HG02981 (cell line): Measurements from ENCODE around the gene ITPK1.
"Not testable (repeated sequence)": the region's sequence is repeated elsewhere in the genome, so short reads cannot be mapped to it uniquely, and the experiment has no call there.

Experiments used
- ATAC-seq: cut with Tn5 transposase; IDR thresholded peaks from one replicate; pipeline ENCODE4 v1.9.1; 2021; ENCODE audit warnings: mild to moderate bottlenecking, moderate library complexity; ENCODE audit not compliant: unreplicated experiment

ITPK1 gene

GRCh38 chr14:93062890-93063289, 52.8 kb downstream of the ITPK1 start:
- ATAC-seq = no peak

GRCh38 chr14:93062013-93062412, 53.7 kb downstream of the ITPK1 start:
- ATAC-seq = not testable (repeated sequence)

GRCh38 chr14:93061380-93062012, 54.2 kb downstream of the ITPK1 start:
- ATAC-seq = no peak

- no peak for ATAC-seq
These were observed 54.9 kb downstream of the ITPK1 start for GRCh38 chr14:93060841-93061240.

- no peak for ATAC-seq
These were observed 55.7 kb downstream of the ITPK1 start for GRCh38 chr14:93059917-93060545.

- no peak for ATAC-seq
These were observed 56.5 kb downstream of the ITPK1 start for GRCh38 chr14:93059260-93059659.

GRCh38 chr14:93057586-93058280, 58.0 kb downstream of the ITPK1 start:
- ATAC-seq = no peak

- no peak for ATAC-seq
These were observed 58.7 kb downstream of the ITPK1 start for GRCh38 chr14:93056840-93057585.

GRCh38 chr14:93056166-93056839, 59.4 kb downstream of the ITPK1 start:
- ATAC-seq = no peak

- no peak for ATAC-seq
These were observed 60.0 kb downstream of the ITPK1 start for GRCh38 chr14:93055651-93056115.

GRCh38 chr14:93054876-93055275, 60.8 kb downstream of the ITPK1 start:
- ATAC-seq = no peak

GRCh38 chr14:93054006-93054405, 61.7 kb downstream of the ITPK1 start:
- no peak for ATAC-seq

GRCh38 chr14:93051600-93052546, 63.9 kb downstream of the ITPK1 start:
- ATAC-seq = no peak

GRCh38 chr14:93050761-93051160, 65.0 kb downstream of the ITPK1 start:
- no peak for ATAC-seq

GRCh38 chr14:93049867-93050331, 65.8 kb downstream of the ITPK1 start:
- no peak for ATAC-seq

GRCh38 chr14:93049315-93049714, 66.4 kb downstream of the ITPK1 start:
- no peak for ATAC-seq

- no peak for ATAC-seq
These were observed 66.9 kb downstream of the ITPK1 start for GRCh38 chr14:93048843-93049242.

GRCh38 chr14:93047661-93048060, 68.1 kb downstream of the ITPK1 start:
- no peak for ATAC-seq

GRCh38 chr14:93047157-93047556, 68.6 kb downstream of the ITPK1 start:
- no peak for ATAC-seq

GRCh38 chr14:93046705-93047050, 69.0 kb downstream of the ITPK1 start:
- ATAC-seq = no peak
